Osteoblast (primary cell): ENCODE results near the gene TBL1X. TPM values are rescaled to one million over a fixed set of nuclear protein-coding genes. Genes with fewer than 3 reads are reported as not detected.
A peak's percentile ranks its signal among the peaks of the same experiment; 100 is the strongest.

Experiments
- DNase-seq: peaks from one replicate; pipeline ENCODE4 v3.0.0; 2011; ENCODE audit warnings: low spot score, mixed read lengths; ENCODE audit not compliant: insufficient read length; ENCODE audit errors: missing footprints
- H2AFZ ChIP-seq: 2 replicates; pipeline ENCODE4 v1.6.0; 2011; ENCODE audit warnings: mild to moderate bottlenecking, low read length
- H3K27ac ChIP-seq: 2 replicates; pipeline ENCODE4 v1.5.1; 2011; ENCODE audit warnings: mild to moderate bottlenecking, low read depth, low read length, moderate library complexity
- H3K27me3 ChIP-seq: 2 replicates; pipeline ENCODE4 v1.6.0; 2012; ENCODE audit warnings: mild to moderate bottlenecking, control low read depth, inconsistent platforms, low read length, moderate library complexity; ENCODE audit not compliant: insufficient read depth
- H3K36me3 ChIP-seq: 2 replicates; pipeline ENCODE4 v1.5.1; 2011; ENCODE audit warnings: mild to moderate bottlenecking, low read length, control low read depth, moderate library complexity; ENCODE audit not compliant: insufficient read depth
- H3K4me1 ChIP-seq: 2 replicates; pipeline ENCODE4 v1.5.1; 2011; ENCODE audit warnings: mild to moderate bottlenecking, low read length, control low read depth, moderate library complexity; ENCODE audit not compliant: insufficient read depth
- H3K4me2 ChIP-seq: 2 replicates; pipeline ENCODE4 v1.6.0; 2011; ENCODE audit warnings: mild to moderate bottlenecking, low read length; ENCODE audit not compliant: insufficient read depth
- H3K4me3 ChIP-seq: fragments of 200-600 bp; sonication (generic); 3 replicates; pipeline ENCODE4 v1.5.1; 2012; ENCODE audit warnings: mild to moderate bottlenecking, low read length, inconsistent platforms; ENCODE audit not compliant: insufficient read depth
- H3K79me2 ChIP-seq: 2 replicates; pipeline ENCODE4 v1.6.0; 2012; ENCODE audit warnings: mild to moderate bottlenecking, low read length, control low read depth, inconsistent platforms; ENCODE audit not compliant: insufficient read depth
- H3K9me3 ChIP-seq: 2 replicates; pipeline ENCODE4 v1.5.1; 2011; ENCODE audit warnings: low read depth, low read length, control low read depth
- H4K20me1 ChIP-seq: 2 replicates; pipeline ENCODE4 v1.6.0; 2012; ENCODE audit warnings: mild to moderate bottlenecking, low read length, control low read depth; ENCODE audit not compliant: insufficient read depth
- total RNA-seq: library from RNA; depleted of rRNA; stranded (reverse); fragments of >200 nt; gene quantifications from 2 replicates; pipeline ENCODE4 v1.2.3, GENCODE V29; 2012
- TF ChIP-seq, protein P1 (sequence below): IDR thresholded peaks from 2 replicates; pipeline ENCODE4 v1.5.1; 2011; ENCODE audit warnings: mild to moderate bottlenecking, low read depth, low read length, moderate library complexity; ENCODE audit errors: extremely low read depth

Gene TBL1X
- total RNA-seq, 1 donor: 15.2 TPM

DNA sequence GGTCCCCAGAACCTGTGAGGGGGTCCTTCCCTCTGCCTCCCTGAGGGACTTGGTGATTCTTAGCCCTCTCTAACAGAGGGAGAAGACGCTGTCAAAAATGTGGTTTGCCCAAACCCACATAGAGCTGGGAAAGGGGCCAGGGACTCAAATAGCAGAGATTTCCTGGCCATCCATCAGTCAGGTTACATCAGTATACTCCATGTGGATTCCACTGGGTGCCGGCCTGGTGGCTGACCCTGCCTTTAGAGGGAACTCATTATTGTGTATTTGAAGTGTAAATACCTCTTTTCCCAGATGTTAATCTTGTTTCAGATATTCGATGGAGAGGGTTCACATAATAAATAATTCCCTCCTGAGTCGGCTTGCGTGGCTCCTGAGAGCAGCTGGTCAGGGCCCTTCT, 130.3 kb downstream of the TBL1X start:
- Histone ChIP-seq H3K9me3 (no peaks in the 10 kb centered on the region), H3K79me2 (no peaks in the 10 kb centered on the region), H3K27ac (no peak overlapping the region), H3K27me3 (no peaks in the 10 kb centered on the region), H3K36me3 (no peaks in the 10 kb centered on the region), H3K4me3 (peak overlapping the region; percentile 30), H3K4me1 (peaks cover 9% of the 10 kb centered on the region), H4K20me1 (no peaks in the 10 kb centered on the region), H3K4me2 (peak overlapping the region; percentile 57), H2AFZ (no peak overlapping the region)
- no peak for DNase-seq
- TF ChIP-seq, protein P1, sequence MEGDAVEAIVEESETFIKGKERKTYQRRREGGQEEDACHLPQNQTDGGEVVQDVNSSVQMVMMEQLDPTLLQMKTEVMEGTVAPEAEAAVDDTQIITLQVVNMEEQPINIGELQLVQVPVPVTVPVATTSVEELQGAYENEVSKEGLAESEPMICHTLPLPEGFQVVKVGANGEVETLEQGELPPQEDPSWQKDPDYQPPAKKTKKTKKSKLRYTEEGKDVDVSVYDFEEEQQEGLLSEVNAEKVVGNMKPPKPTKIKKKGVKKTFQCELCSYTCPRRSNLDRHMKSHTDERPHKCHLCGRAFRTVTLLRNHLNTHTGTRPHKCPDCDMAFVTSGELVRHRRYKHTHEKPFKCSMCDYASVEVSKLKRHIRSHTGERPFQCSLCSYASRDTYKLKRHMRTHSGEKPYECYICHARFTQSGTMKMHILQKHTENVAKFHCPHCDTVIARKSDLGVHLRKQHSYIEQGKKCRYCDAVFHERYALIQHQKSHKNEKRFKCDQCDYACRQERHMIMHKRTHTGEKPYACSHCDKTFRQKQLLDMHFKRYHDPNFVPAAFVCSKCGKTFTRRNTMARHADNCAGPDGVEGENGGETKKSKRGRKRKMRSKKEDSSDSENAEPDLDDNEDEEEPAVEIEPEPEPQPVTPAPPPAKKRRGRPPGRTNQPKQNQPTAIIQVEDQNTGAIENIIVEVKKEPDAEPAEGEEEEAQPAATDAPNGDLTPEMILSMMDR: no peak

DNA sequence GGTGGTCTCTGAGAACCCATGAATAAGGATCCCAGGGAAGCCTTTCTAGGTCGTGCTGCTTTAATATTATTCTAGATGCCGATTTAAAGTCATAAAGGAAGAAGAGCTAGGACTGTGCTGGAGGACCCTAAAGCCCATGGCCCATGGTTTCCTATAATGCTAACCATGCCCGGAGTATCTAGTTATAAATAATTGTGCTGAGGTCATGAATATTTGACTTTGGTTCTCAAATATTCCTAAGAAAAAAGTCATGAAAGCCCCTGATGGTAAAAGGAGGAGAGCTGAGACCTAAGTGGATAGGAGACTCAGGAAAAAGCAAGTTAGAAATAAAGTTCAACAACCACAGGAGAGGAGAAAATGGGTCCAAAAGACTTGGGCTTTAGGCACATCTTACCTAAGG, 132.0 kb downstream of the TBL1X start:
- Histone ChIP-seq H3K27me3 (no peaks in the 10 kb centered on the region), H3K4me3 (no peak overlapping the region), H3K4me1 (peaks cover 9% of the 10 kb centered on the region), H2AFZ (no peak overlapping the region), H3K9me3 (no peaks in the 10 kb centered on the region), H3K36me3 (no peaks in the 10 kb centered on the region), H3K79me2 (no peaks in the 10 kb centered on the region), H3K27ac (no peak overlapping the region), H4K20me1 (no peaks in the 10 kb centered on the region), H3K4me2 (no peak overlapping the region)
- TF ChIP-seq, protein P1: no peak
- DNase-seq: no peak

DNA sequence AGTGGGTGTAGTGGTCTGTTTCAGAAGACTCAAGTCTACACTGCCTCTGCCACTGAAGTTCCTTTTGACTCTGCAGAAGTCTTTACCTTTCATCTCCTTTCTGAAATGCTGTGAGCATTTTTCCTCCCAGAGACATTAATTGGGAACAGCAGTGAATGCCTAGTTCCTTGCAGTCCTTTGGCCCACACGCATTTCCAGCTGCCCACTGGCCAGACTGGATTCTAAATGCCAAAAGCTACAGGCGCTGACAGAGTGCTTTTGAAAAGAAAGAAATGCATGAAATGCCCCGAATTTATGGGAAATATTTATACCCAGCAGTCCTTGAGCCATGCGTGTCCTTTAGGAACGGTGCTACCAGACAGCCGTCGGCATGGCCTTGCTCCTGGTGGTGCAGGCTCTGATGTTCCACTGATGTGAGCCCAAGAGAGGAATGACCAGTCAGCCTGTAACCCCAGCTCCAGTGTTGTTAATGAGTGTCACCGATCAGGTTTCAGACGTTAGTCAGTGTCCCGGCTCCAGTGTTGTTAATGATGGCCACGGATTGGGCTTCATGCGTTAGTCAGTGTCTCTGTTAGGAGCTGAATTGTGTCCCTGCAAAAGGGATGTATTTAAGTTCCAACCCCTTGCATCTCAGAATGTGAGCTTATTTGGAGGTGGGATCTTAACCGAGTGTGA, 132.6 kb downstream of the TBL1X start:
- Histone ChIP-seq H3K4me2 (no peak overlapping the region), H3K27me3 (no peaks in the 10 kb centered on the region), H3K4me1 (peaks cover 9% of the 10 kb centered on the region), H3K27ac (no peak overlapping the region), H2AFZ (no peak overlapping the region), H3K36me3 (no peaks in the 10 kb centered on the region), H3K9me3 (no peaks in the 10 kb centered on the region), H3K4me3 (no peak overlapping the region), H4K20me1 (no peaks in the 10 kb centered on the region), H3K79me2 (no peaks in the 10 kb centered on the region)
- TF ChIP-seq, protein P1: no peak
- no peak for DNase-seq

DNA sequence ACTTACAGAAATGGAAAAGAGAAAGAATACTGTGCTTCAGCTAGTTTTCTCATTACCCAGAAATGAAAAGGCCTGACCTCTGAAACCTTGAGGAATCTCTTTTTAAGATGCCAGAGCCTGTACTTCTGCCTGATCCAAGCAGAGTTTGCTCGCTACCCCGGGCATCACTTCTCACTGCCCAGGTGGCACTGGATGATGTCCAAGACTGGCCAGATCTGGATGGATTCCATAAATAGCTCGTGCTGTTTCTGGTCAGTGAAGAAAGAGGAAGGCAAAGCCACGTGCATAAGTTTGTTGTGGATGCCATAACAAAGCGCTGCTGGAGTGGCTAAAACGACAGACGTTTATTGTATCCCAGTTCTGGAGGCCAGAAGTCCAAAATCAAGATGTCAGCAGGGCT, 133.5 kb downstream of the TBL1X start:
- no peaks in the 10 kb centered on the region for H4K20me1 ChIP-seq
- no peak for DNase-seq
- no peaks in the 10 kb centered on the region for H3K36me3 ChIP-seq
- TF ChIP-seq, protein P1: no peak
- no peaks in the 10 kb centered on the region for H3K9me3 ChIP-seq
- no peak overlapping the region for H2AFZ ChIP-seq
- H3K4me1 ChIP-seq: peaks cover 9% of the 10 kb centered on the region
- H3K4me3 ChIP-seq: no peak overlapping the region
- H3K4me2 ChIP-seq: no peak overlapping the region
- no peaks in the 10 kb centered on the region for H3K79me2 ChIP-seq
- no peaks in the 10 kb centered on the region for H3K27me3 ChIP-seq
- no peak overlapping the region for H3K27ac ChIP-seq
